A549 (cell line): ENCODE results near the gene BCL11B. TPM values are rescaled to one million over a fixed set of nuclear protein-coding genes. Genes with fewer than 3 reads are reported as not detected.

ENCODE experiments used
- ATAC-seq, 2 experiments: fragments of 200-7000 bp in 1 of 2; fragments of >200 bp in 1 of 2; cut with Nextera tagmentation in 1 of 2; cut with Tn5 transposase in 1 of 2; 3 replicates each; pipeline versions ENCODE4 v1.8.0 to v1.9.1; 2018 to 2020; ENCODE audit warnings: mild to moderate bottlenecking in 1 of 2, moderate library complexity in 1 of 2
- CTCF ChIA-PET: fragments of 300-600 bp; sonication (Branson Sonifier 250); formaldehyde crosslinking; extraction: SDS; loops from one replicate; lab custom pipeline; 2021; ENCODE audit warnings: antibody characterized with exemption, inconsistent platforms; lab: Yijun Ruan, JAX
- POLR2A ChIA-PET: fragments of 350-600 bp; formaldehyde crosslinking; extraction: SDS; loops from one replicate; lab custom pipeline; 2021; ENCODE audit warnings: antibody characterized with exemption, inconsistent platforms; lab: Yijun Ruan, JAX
- DNase-seq, 2 experiments: peaks; one replicate each; pipeline versions ENCODE4 v3.0.0 to v3.0.0-alpha.2; 2011 to 2016; ENCODE audit warnings: low read depth in 1 of 2, low spot score in 1 of 2
- FAIRE-seq: peaks from 2 replicates; lab custom pipeline; 2011; peaks lifted over from hg19 to GRCh38; lab: Jason Lieb, UNC
- H3K27ac ChIP-seq, 2 experiments: fragments of >200 bp; sonication (Bioruptor Twin); formaldehyde crosslinking; 3 replicates each; pipeline ENCODE4 v1.5.1; 2016 to 2017
- H3K4me1 ChIP-seq: fragments of >200 bp; sonication (Bioruptor Twin); formaldehyde crosslinking; 3 replicates; pipeline ENCODE4 v1.6.1; 2016
- H3K4me2 ChIP-seq: fragments of >200 bp; sonication (Bioruptor Twin); formaldehyde crosslinking; 3 replicates; pipeline ENCODE4 v1.6.1; 2016
- H3K4me3 ChIP-seq: fragments of >200 bp; sonication (Bioruptor Twin); formaldehyde crosslinking; 3 replicates; pipeline ENCODE4 v1.5.1; 2016
- H3K9me3 ChIP-seq: fragments of >200 bp; sonication (Bioruptor Twin); formaldehyde crosslinking; 3 replicates; pipeline ENCODE4 v1.6.1; 2016
- BHLHE40 ChIP-seq: IDR thresholded peaks from 2 replicates; pipeline ENCODE4 v1.6.1; 2012; ENCODE audit warnings: low read depth, low read length, inconsistent platforms
- CEBPB ChIP-seq, 2 experiments: fragments of >200 bp in 1 of 2; sonication (Bioruptor Twin) in 1 of 2; formaldehyde crosslinking in 1 of 2; IDR thresholded peaks; 2 replicates each; pipeline ENCODE4 v1.6.1; 2012 to 2016
- CHD2 ChIP-seq: fragments of 150-350 bp; IDR thresholded peaks from 2 replicates; pipeline ENCODE4 v1.6.1; 2014; ENCODE audit warnings: low read length; ENCODE audit not compliant: partially characterized antibody
- E2F6 ChIP-seq: IDR thresholded peaks from 2 replicates; pipeline ENCODE4 v1.6.1; 2012; ENCODE audit warnings: low read depth, borderline replicate concordance
- EP300 ChIP-seq, 2 experiments: fragments of >200 bp; sonication (Bioruptor Twin); formaldehyde crosslinking; IDR thresholded peaks; 2 replicates in 1 of 2; 3 replicates in 1 of 2; pipeline ENCODE4 v1.6.1; 2016 to 2017
- FOSL2 ChIP-seq, 2 experiments: fragments of 450-650 bp in 1 of 2; fragments of >200 bp in 1 of 2; sonication (Bioruptor Twin) in 1 of 2; formaldehyde crosslinking; IDR thresholded peaks; 2 replicates each; pipeline versions ENCODE4 v1.5.0 to v1.6.1; 2016 to 2020; ENCODE audit warnings: mild to moderate bottlenecking in 1 of 2, moderate library complexity in 1 of 2
- FOXS1 ChIP-seq: fragments of 250-450 bp; sonication (Bioruptor Pico); IDR thresholded peaks from 2 replicates; pipeline ENCODE4 v1.5.0; 2020; ENCODE audit warnings: mild to moderate bottlenecking, moderate library complexity
- HEYL ChIP-seq: fragments of 250-450 bp; sonication (Bioruptor Pico); IDR thresholded peaks from 2 replicates; pipeline ENCODE4 v1.8.0; 2021; ENCODE audit warnings: mild to moderate bottlenecking, moderate library complexity
- HOXB13 ChIP-seq: fragments of 250-450 bp; sonication (Bioruptor Pico); IDR thresholded peaks from 2 replicates; pipeline ENCODE4 v1.5.0; 2020; ENCODE audit warnings: low read depth, mild to moderate bottlenecking, moderate library complexity
- JUN ChIP-seq, 2 experiments: fragments of >200 bp; sonication (Bioruptor Twin); formaldehyde crosslinking; IDR thresholded peaks; 2 replicates in 1 of 2; 3 replicates in 1 of 2; pipeline ENCODE4 v1.6.1; 2016 to 2017
- KDM5A ChIP-seq: fragments of 200-600 bp; sonication (generic); IDR thresholded peaks from 2 replicates; pipeline ENCODE4 v1.6.1; 2016; ENCODE audit warnings: antibody characterized with exemption, mild to moderate bottlenecking
- MAFK ChIP-seq: fragments of 450-650 bp; IDR thresholded peaks from 2 replicates; pipeline ENCODE4 v1.6.1; 2014; ENCODE audit not compliant: partially characterized antibody
- MAX ChIP-seq: IDR thresholded peaks from 2 replicates; pipeline ENCODE4 v1.6.1; 2012
- MAZ ChIP-seq: fragments of 150-350 bp; IDR thresholded peaks from 2 replicates; pipeline ENCODE4 v1.6.1; 2014; ENCODE audit warnings: antibody characterized with exemption, low read depth, low read length, borderline replicate concordance
- NFE2L2 ChIP-seq: fragments of 150-350 bp; conservative IDR thresholded peaks from 2 replicates; pipeline ENCODE4 v1.6.1; 2014; ENCODE audit warnings: low read length
- NR3C1 ChIP-seq: fragments of >200 bp; sonication (Bioruptor Twin); formaldehyde crosslinking; IDR thresholded peaks from 3 replicates; pipeline ENCODE4 v1.6.1; 2017
- RAD21 ChIP-seq, 2 experiments: fragments of >200 bp in 1 of 2; sonication (Bioruptor Twin) in 1 of 2; formaldehyde crosslinking in 1 of 2; IDR thresholded peaks in 1 of 2; conservative IDR thresholded peaks in 1 of 2; 2 replicates in 1 of 2; 3 replicates in 1 of 2; pipeline ENCODE4 v1.6.1; 2012 to 2018; ENCODE audit warnings: inconsistent platforms in 1 of 2
- SMC3 ChIP-seq: fragments of >200 bp; sonication (Bioruptor Twin); formaldehyde crosslinking; IDR thresholded peaks from 3 replicates; pipeline ENCODE4 v1.6.1; 2018; ENCODE audit warnings: inconsistent platforms
- SREBF2 ChIP-seq: fragments of 450-650 bp; IDR thresholded peaks from 2 replicates; pipeline ENCODE4 v1.6.1; 2014; ENCODE audit warnings: mild to moderate bottlenecking, moderate library complexity
- TP53 ChIP-seq: fragments of 250-450 bp; sonication (Bioruptor Pico); IDR thresholded peaks from 2 replicates; pipeline ENCODE4 v1.5.0; 2021; ENCODE audit warnings: mild to moderate bottlenecking, moderate library complexity
- ZFP36 ChIP-seq: fragments of 450-650 bp; IDR thresholded peaks from 2 replicates; pipeline ENCODE4 v1.6.1; 2014; ENCODE audit warnings: borderline replicate concordance; ENCODE audit not compliant: partially characterized antibody
- WGBS: methylation state at CpG from one replicate; pipeline ENCODE4 v1.1.6; 2017; ENCODE audit errors: missing lambda C conversion rate; 5-methylcytosine and 5-hydroxymethylcytosine counted together
- polyA plus RNA-seq, 4 experiments: library from polyadenylated mRNA; depleted of rRNA in 3 of 4; stranded (reverse); fragments of >200 nt; fragmentation: RNase III in 1 of 4; extraction: RNeasy Plus Mini Kit Qiagen cat#74134 plus additional on column Dnase treatment in 1 of 4; gene quantifications; 2 replicates in 3 of 4; 3 replicates in 1 of 4; pipeline ENCODE4 v1.2.3, GENCODE V29; 2011 to 2017
- TF ChIP-seq, protein P1 (sequence below): fragments of >200 bp; sonication (Bioruptor Twin); formaldehyde crosslinking; IDR thresholded peaks from 3 replicates; pipeline ENCODE4 v1.6.1; 2016
- TF ChIP-seq, protein P2 (sequence below): fragments of 250-450 bp; sonication (Bioruptor Pico); IDR thresholded peaks from 2 replicates; pipeline ENCODE4 v1.5.0; 2021; ENCODE audit warnings: mild to moderate bottlenecking, moderate library complexity, borderline replicate concordance

The BCL11B gene
- polyA plus RNA-seq, 2 of the 4 experiments (the other 2 are of a cell fraction) = 0.43 to 0.49 TPM

DNA sequence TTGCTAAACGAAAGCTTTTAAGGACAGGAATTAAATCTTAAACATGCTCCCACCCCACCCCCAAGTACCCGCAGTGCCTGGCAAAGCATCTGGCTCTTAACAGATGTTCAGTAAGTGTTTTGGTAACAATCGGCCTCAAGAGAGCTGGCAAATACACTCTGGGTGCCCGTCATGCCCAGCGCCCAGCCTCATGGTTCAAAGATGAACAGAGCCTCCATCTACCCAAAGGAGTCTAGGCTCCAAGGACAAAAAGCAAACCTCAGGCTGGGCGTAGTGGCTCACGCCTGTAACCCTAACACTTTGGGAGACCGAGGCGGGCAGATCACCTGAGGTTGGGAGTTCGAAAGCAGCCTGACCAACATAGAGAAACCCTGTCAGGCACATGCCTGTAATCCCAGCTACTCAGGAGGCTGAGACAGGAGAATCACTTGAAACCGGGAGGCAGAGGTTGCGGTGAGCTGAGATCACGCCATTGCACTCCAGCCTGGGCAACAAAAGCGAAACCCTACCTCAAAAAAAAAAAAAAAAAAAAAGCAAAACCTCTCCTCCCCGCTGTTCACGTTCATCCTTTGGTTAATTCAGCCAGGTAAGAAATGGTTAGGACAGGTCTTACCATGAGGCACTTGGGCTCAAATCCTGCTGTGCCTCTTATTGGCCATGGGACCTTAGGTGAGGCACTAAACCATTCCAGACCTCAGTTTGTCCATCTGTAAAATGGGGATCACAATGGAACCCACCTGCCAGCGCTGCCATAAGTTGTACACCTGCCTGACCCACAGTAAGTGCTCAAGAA lies 151.3 kb downstream of the BCL11B start (continued):
- TF ChIP-seq FOXS1 (CRISPR knock-in tag) (no peak), BHLHE40 (no peak), KDM5A (no peak), CHD2 (no peak), EP300 (IDR thresholded peaks at IDR 0.05) (no peak), JUN (IDR thresholded peaks at IDR 0.05) (no peak), ZFP36 (no peak), MAX (no peak), CEBPB (IDR thresholded peaks at IDR 0.05) (no peak)

- Histone ChIP-seq H3K4me2 (no peak overlapping the region), H3K4me1 (no peaks in the 10 kb centered on the region), H3K27ac (no peak overlapping the region), H3K4me3 (no peak overlapping the region), H3K9me3 (no peaks in the 10 kb centered on the region)
- POLR2A ChIA-PET = no interaction called here
- ATAC-seq = no peak
- TF ChIP-seq, protein P1, sequence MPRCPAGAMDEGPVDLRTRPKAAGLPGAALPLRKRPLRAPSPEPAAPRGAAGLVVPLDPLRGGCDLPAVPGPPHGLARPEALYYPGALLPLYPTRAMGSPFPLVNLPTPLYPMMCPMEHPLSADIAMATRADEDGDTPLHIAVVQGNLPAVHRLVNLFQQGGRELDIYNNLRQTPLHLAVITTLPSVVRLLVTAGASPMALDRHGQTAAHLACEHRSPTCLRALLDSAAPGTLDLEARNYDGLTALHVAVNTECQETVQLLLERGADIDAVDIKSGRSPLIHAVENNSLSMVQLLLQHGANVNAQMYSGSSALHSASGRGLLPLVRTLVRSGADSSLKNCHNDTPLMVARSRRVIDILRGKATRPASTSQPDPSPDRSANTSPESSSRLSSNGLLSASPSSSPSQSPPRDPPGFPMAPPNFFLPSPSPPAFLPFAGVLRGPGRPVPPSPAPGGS = no peak
- TF ChIP-seq, protein P2, sequence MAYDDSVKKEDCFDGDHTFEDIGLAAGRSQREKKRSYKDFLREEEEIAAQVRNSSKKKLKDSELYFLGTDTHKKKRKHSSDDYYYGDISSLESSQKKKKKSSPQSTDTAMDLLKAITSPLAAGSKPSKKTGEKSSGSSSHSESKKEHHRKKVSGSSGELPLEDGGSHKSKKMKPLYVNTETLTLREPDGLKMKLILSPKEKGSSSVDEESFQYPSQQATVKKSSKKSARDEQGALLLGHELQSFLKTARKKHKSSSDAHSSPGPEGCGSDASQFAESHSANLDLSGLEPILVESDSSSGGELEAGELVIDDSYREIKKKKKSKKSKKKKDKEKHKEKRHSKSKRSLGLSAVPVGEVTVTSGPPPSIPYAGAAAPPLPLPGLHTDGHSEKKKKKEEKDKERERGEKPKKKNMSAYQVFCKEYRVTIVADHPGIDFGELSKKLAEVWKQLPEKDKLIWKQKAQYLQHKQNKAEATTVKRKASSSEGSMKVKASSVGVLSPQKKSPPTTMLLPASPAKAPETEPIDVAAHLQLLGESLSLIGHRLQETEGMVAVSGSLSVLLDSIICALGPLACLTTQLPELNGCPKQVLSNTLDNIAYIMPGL (CRISPR knock-in tag) = no peak
- no peak for TF ChIP-seq FOXS1 (CRISPR knock-in tag)
- TF ChIP-seq HOXB13 (CRISPR knock-in tag) = no peak
- TF ChIP-seq KDM5A = no peak
- TF ChIP-seq NFE2L2 = no peak
- no peak for TF ChIP-seq TP53 (CRISPR knock-in tag)
- no peak for TF ChIP-seq MAFK
- no peak for TF ChIP-seq SMC3
- no peak for TF ChIP-seq RAD21 (conservative IDR thresholded peaks at IDR 0.05 in 1 of 2, IDR thresholded peaks at IDR 0.05 in 1 of 2)
- no peak for TF ChIP-seq SREBF2
- TF ChIP-seq FOSL2 (IDR thresholded peaks at IDR 0.05) = no peak
- TF ChIP-seq FOSL2 (CRISPR knock-in tag; IDR thresholded peaks at IDR 0.05) = no peak
- no peak for TF ChIP-seq NR3C1
- TF ChIP-seq HEYL (CRISPR knock-in tag) = no peak
- no peak for TF ChIP-seq MAZ
- no peak for TF ChIP-seq E2F6
- FAIRE-seq = no peak
- WGBS = 55% methylated on average over 18 of the region's 18 CpGs
- no peak for DNase-seq
- CTCF ChIA-PET = no interaction called here
Observed at GRCh38 chr14:99119554-99120525, 152.2 kb downstream of the BCL11B start.

Other genes with a start within 250 kb of the BCL11B start
- 53.9 and 59.7 TPM in 2 replicates for gene SETD3, start 208.7 kb upstream of the BCL11B start, polyA plus RNA-seq (2011; rRNA removed)
- gene SETD3, start 208.7 kb upstream of the BCL11B start, polyA plus RNA-seq (2017; fragmentation: RNase III; extraction: RNeasy Plus Mini Kit Qiagen cat#74134 plus additional on column Dnase treatment) = 41.2 to 44.7 TPM (median 43.1 TPM) in 3 replicates
- 22.7 and 38.9 TPM in 2 replicates for gene CCNK, start 209.2 kb upstream of the BCL11B start, polyA plus RNA-seq (2011; rRNA removed)
- gene CCNK, start 209.2 kb upstream of the BCL11B start, polyA plus RNA-seq (2017; fragmentation: RNase III; extraction: RNeasy Plus Mini Kit Qiagen cat#74134 plus additional on column Dnase treatment) = 46.6 to 50.8 TPM (median 50.6 TPM) in 3 replicates